Activated CD4-positive, alpha-beta T cell treated with anti-CD3 and anti-CD28 coated beads, Interleukin-2, Interleukin-6, amounts not matched to agents 100 ng/mL and 50 ng/mL, durations not matched to agents 16 hours and 8 hours (primary cell): ENCODE data around the gene CELA3A.
A peak's percentile ranks its signal among the peaks of the same experiment; 100 is the strongest.
"Not testable (repeated sequence)": the region's sequence is repeated elsewhere in the genome, so short reads cannot be mapped to it uniquely, and the experiment has no call there.

ENCODE experiments used
- DNase-seq: peaks from one replicate; pipeline ENCODE4 v3.0.0-alpha.2; 2020

Gene CELA3A

GRCh38 chr1:22001409-22001808, at the start of gene CELA3A:
Gene CELA3A, plus strand, starts transcription at chr1:22001657. Its CDS starts 18 bp downstream, at chr1:22001675.
- DNase-seq = no peak

- no peak for DNase-seq
Measured at GRCh38 chr1:21952786-21953520, 48.5 kb upstream of the CELA3A start.

- DNase-seq = no peak
Measured at GRCh38 chr1:21955058-21955457, 46.4 kb upstream of the CELA3A start.

GRCh38 chr1:21955501-21956281, 45.8 kb upstream of the CELA3A start:
- DNase-seq = no peak

GRCh38 chr1:21956720-21957552, 44.5 kb upstream of the CELA3A start:
- peak; percentile 14 for DNase-seq

GRCh38 chr1:21961337-21961736, 40.1 kb upstream of the CELA3A start:
- DNase-seq = no peak

- DNase-seq = no peak
Measured at GRCh38 chr1:21961799-21962198, 39.7 kb upstream of the CELA3A start.

- peak; percentile 88 for DNase-seq
Measured at GRCh38 chr1:21963477-21964217, 37.8 kb upstream of the CELA3A start.

GRCh38 chr1:21966247-21967000, 35.0 kb upstream of the CELA3A start:
- no peak for DNase-seq

GRCh38 chr1:21967216-21967615, 34.2 kb upstream of the CELA3A start:
- DNase-seq = not testable (repeated sequence)

- not testable (repeated sequence) for DNase-seq
Measured at GRCh38 chr1:21969066-21969465, 32.4 kb upstream of the CELA3A start.

GRCh38 chr1:21970523-21970922, 30.9 kb upstream of the CELA3A start:
- DNase-seq = not testable (repeated sequence)

GRCh38 chr1:21972973-21973441, 28.4 kb upstream of the CELA3A start:
- DNase-seq = not testable (repeated sequence)

- DNase-seq = not testable (repeated sequence)
Measured at GRCh38 chr1:21973948-21974347, 27.5 kb upstream of the CELA3A start.

- DNase-seq = not testable (repeated sequence)
Measured at GRCh38 chr1:21974699-21975098, 26.8 kb upstream of the CELA3A start.

GRCh38 chr1:21975296-21975695, 26.2 kb upstream of the CELA3A start:
- not testable (repeated sequence) for DNase-seq

GRCh38 chr1:21976703-21977239, 24.7 kb upstream of the CELA3A start, which contains the start of gene CELA3B:
Gene CELA3B, plus strand, starts transcription at chr1:21977022. Its CDS starts 18 bp downstream, at chr1:21977040.
- DNase-seq = not testable (repeated sequence)

GRCh38 chr1:21978209-21978608, 23.2 kb upstream of the CELA3A start:
- DNase-seq = not testable (repeated sequence)

- not testable (repeated sequence) for DNase-seq
Measured at GRCh38 chr1:21980515-21981220, 20.8 kb upstream of the CELA3A start.

- DNase-seq = not testable (repeated sequence)
Measured at GRCh38 chr1:21981253-21981652, 20.2 kb upstream of the CELA3A start.
